Measurements from ENCODE around the gene CPEB3.

- TF ChIP-seq EZH2 (IDR thresholded peaks at IDR 0.05; ENCODE audit: low read length, missing control alignments), result no peak
- TF ChIP-seq, protein P1, sequence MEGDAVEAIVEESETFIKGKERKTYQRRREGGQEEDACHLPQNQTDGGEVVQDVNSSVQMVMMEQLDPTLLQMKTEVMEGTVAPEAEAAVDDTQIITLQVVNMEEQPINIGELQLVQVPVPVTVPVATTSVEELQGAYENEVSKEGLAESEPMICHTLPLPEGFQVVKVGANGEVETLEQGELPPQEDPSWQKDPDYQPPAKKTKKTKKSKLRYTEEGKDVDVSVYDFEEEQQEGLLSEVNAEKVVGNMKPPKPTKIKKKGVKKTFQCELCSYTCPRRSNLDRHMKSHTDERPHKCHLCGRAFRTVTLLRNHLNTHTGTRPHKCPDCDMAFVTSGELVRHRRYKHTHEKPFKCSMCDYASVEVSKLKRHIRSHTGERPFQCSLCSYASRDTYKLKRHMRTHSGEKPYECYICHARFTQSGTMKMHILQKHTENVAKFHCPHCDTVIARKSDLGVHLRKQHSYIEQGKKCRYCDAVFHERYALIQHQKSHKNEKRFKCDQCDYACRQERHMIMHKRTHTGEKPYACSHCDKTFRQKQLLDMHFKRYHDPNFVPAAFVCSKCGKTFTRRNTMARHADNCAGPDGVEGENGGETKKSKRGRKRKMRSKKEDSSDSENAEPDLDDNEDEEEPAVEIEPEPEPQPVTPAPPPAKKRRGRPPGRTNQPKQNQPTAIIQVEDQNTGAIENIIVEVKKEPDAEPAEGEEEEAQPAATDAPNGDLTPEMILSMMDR (conservative IDR thresholded peaks at IDR 0.05 in 1 of 2, IDR thresholded peaks at IDR 0.05 in 1 of 2; ENCODE audit: low read depth in 1 of 2, low read length in 2 of 2), result no peak
These were observed 226.4 kb downstream of the CPEB3 start for GRCh38 chr10:92064506-92064905.
